ENCODE results near the gene STYXL2. TPM values are rescaled to one million over a fixed set of nuclear protein-coding genes. Genes with fewer than 3 reads are reported as not detected.

The STYXL2 gene
- total RNA-seq, 1 donor from 2014 or later = 0.27 TPM

DNA sequence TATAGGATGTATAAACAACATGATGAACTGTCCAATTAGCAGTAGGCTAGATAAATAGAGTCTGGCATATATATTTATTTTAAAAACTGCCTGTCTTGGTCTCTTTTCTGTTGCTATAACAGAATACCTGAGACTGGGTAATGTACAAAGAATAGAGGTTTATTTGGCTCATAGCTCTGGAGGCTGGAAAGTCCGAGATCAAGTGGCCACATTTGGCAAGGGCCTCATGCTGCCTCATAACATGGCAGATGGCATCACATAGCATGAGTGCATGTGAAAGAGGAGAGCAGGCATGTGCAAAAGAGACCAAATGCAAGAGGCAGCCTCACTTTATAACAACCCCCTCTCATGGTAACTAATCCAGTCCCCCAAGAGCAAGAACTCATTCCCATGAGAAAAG lies 6.0 kb downstream of the STYXL2 start:
- no peak overlapping the region for H3K27ac Mint-ChIP-seq (ENCODE audit: unreplicated experiment)
- H3K9me3 Mint-ChIP-seq (ENCODE audit: unreplicated experiment) = no peaks in the 10 kb centered on the region
- H3K36me3 Mint-ChIP-seq (ENCODE audit: unreplicated experiment) = no peaks in the 10 kb centered on the region
- no peak for TF ChIP-seq CTCF (IDR thresholded peaks at IDR 0.05; ENCODE audit: partially characterized antibody, unreplicated experiment)
- H3K4me1 Mint-ChIP-seq (ENCODE audit: low read depth, unreplicated experiment) = no peaks in the 10 kb centered on the region
- no peak for DNase-seq
- H3K4me3 Mint-ChIP-seq (ENCODE audit: unreplicated experiment) = no peak overlapping the region
- H3K27me3 Mint-ChIP-seq (ENCODE audit: unreplicated experiment) = peaks cover 4% of the 10 kb centered on the region

GRCh38 chr1:167100730-167101129 lies 6.9 kb downstream of the STYXL2 start:
- Mint-ChIP-seq H3K9me3 (ENCODE audit: unreplicated experiment) (no peaks in the 10 kb centered on the region), H3K27me3 (ENCODE audit: unreplicated experiment) (peaks cover 4% of the 10 kb centered on the region), H3K4me1 (ENCODE audit: low read depth, unreplicated experiment) (peaks cover 5% of the 10 kb centered on the region), H3K36me3 (ENCODE audit: unreplicated experiment) (no peaks in the 10 kb centered on the region), H3K4me3 (ENCODE audit: unreplicated experiment) (no peak overlapping the region), H3K27ac (ENCODE audit: unreplicated experiment) (no peak overlapping the region)
- no peak for DNase-seq
- TF ChIP-seq CTCF (IDR thresholded peaks at IDR 0.05; ENCODE audit: partially characterized antibody, unreplicated experiment) = no peak

GRCh38 chr1:167101754-167102153 lies 7.9 kb downstream of the STYXL2 start:
- Mint-ChIP-seq H3K9me3 (ENCODE audit: unreplicated experiment) (no peaks in the 10 kb centered on the region), H3K27ac (ENCODE audit: unreplicated experiment) (no peak overlapping the region), H3K4me3 (ENCODE audit: unreplicated experiment) (no peak overlapping the region), H3K27me3 (ENCODE audit: unreplicated experiment) (peaks cover 4% of the 10 kb centered on the region), H3K36me3 (ENCODE audit: unreplicated experiment) (no peaks in the 10 kb centered on the region), H3K4me1 (ENCODE audit: low read depth, unreplicated experiment) (peaks cover 5% of the 10 kb centered on the region)
- no peak for DNase-seq
- no peak for TF ChIP-seq CTCF (IDR thresholded peaks at IDR 0.05; ENCODE audit: partially characterized antibody, unreplicated experiment)

- no peak overlapping the region for H3K4me3 Mint-ChIP-seq (ENCODE audit: unreplicated experiment)
- H3K4me1 Mint-ChIP-seq (ENCODE audit: low read depth, unreplicated experiment) = peaks cover 5% of the 10 kb centered on the region
- H3K27me3 Mint-ChIP-seq (ENCODE audit: unreplicated experiment) = peaks cover 6% of the 10 kb centered on the region
- H3K36me3 Mint-ChIP-seq (ENCODE audit: unreplicated experiment) = peaks cover 6% of the 10 kb centered on the region
- no peak for DNase-seq
- no peak overlapping the region for H3K27ac Mint-ChIP-seq (ENCODE audit: unreplicated experiment)
- no peak for TF ChIP-seq CTCF (IDR thresholded peaks at IDR 0.05; ENCODE audit: partially characterized antibody, unreplicated experiment)
- H3K9me3 Mint-ChIP-seq (ENCODE audit: unreplicated experiment) = no peaks in the 10 kb centered on the region
Measured at GRCh38 chr1:167102906-167103573, 9.2 kb downstream of the STYXL2 start.

DNA sequence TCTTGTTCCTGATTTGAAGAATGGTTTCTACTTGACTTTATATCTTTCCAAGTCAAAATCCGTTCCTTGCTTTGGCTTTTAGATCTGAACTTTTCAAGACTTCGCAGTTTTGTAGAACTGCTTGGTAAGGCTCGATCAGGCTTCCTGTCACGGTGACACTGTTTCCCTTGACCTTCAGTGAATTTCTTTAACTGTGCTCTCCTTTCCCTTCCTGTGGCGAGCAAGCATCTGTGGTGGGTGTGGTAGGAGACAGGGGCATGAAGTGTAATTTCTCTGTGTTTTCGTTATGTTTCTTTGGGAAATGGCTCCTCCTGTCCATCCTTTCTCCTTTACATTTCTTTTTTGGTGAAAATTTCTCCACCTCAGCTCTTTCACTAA lies 10.4 kb downstream of the STYXL2 start:
- H3K4me1 Mint-ChIP-seq (ENCODE audit: low read depth, unreplicated experiment) = peaks cover 5% of the 10 kb centered on the region

More for the DNA sequence above, 10.4 kb downstream of the STYXL2 start:
- no peaks in the 10 kb centered on the region for H3K9me3 Mint-ChIP-seq (ENCODE audit: unreplicated experiment)
- peaks cover 12% of the 10 kb centered on the region for H3K36me3 Mint-ChIP-seq (ENCODE audit: unreplicated experiment)
- no peak for TF ChIP-seq CTCF (IDR thresholded peaks at IDR 0.05; ENCODE audit: partially characterized antibody, unreplicated experiment)
- peaks cover 6% of the 10 kb centered on the region for H3K27me3 Mint-ChIP-seq (ENCODE audit: unreplicated experiment)
- no peak overlapping the region for H3K27ac Mint-ChIP-seq (ENCODE audit: unreplicated experiment)
- no peak overlapping the region for H3K4me3 Mint-ChIP-seq (ENCODE audit: unreplicated experiment)
- no peak for DNase-seq
